Tibial artery (tissue), 4 donors: Measurements from ENCODE around the gene NR2F1-AS1.

Experiments used
- DNase-seq, 2 donors: peaks; one replicate each; pipeline ENCODE4 v3.0.0-alpha.2; 2019
- H3K27ac ChIP-seq, 2 donors: fragments of 200-600 bp; sonication (generic) in 1 of 2; 1 replicate in 1 of 2; 2 replicates in 1 of 2; pipeline ENCODE4 v1.5.1; 2018 to 2019; ENCODE audit warnings: mild to moderate bottlenecking in 1 of 2
- H3K27me3 ChIP-seq, 2 donors: fragments of 200-600 bp; sonication (generic) in 1 of 2; one replicate each; pipeline versions ENCODE4 v1.5.1 to v1.6.0; 2016 to 2019
- H3K36me3 ChIP-seq, 3 donors: fragments of 200-600 bp; sonication (generic) in 2 of 3; one replicate each; pipeline ENCODE4 v1.5.1; 2016 to 2019; ENCODE audit warnings: mild to moderate bottlenecking in 2 of 3
- H3K4me1 ChIP-seq, 4 donors: fragments of 200-600 bp; sonication (generic) in 2 of 4; 1 replicate in 3 of 4; 2 replicates in 1 of 4; pipeline ENCODE4 v1.5.1; 2016 to 2019
- H3K4me3 ChIP-seq, 2 donors: fragments of 200-600 bp; sonication (generic) in 1 of 2; 1 replicate in 1 of 2; 2 replicates in 1 of 2; pipeline ENCODE4 v1.5.1; 2018 to 2019; ENCODE audit warnings: mild to moderate bottlenecking in 2 of 2
- H3K9me3 ChIP-seq, 3 donors: fragments of 200-600 bp; sonication (generic) in 1 of 3; one replicate each; pipeline ENCODE4 v1.5.1; 2016 to 2019
- CTCF ChIP-seq, 2 experiments: fragments of 200-600 bp in 1 of 2; fragments of 450-650 bp in 1 of 2; IDR thresholded peaks; one replicate each; pipeline ENCODE4 v1.5.1; 2017 to 2019; ENCODE audit warnings: antibody characterized with exemption in 2 of 2, mild to moderate bottlenecking in 1 of 2, moderate library complexity in 1 of 2
- intact Hi-C: fragments of 100-400 bp; cut with DNase I; formaldehyde crosslinking; loops from one replicate; pipeline ENCODE4 v1.15.0; 2023; ENCODE audit warnings: low total_unique reads

Gene NR2F1-AS1

GRCh38 chr5:93433422-93433821 is 147.6 kb downstream of the NR2F1-AS1 start:
- TF ChIP-seq CTCF (IDR thresholded peaks at IDR 0.05) = no peak
- no peak for DNase-seq
- H3K4me1 ChIP-seq = no peaks in the 10 kb centered on the region
- intact Hi-C loops = no loop called here
- H3K27ac ChIP-seq = no peak overlapping the region
- H3K27me3 ChIP-seq = no peaks in the 10 kb centered on the region
- no peaks in the 10 kb centered on the region for H3K36me3 ChIP-seq
- no peak overlapping the region for H3K4me3 ChIP-seq
- no peaks in the 10 kb centered on the region for H3K9me3 ChIP-seq

- H3K4me3 ChIP-seq = no peak overlapping the region
- no peak overlapping the region for H3K27ac ChIP-seq
- H3K4me1 ChIP-seq = no peaks in the 10 kb centered on the region
- no peak for TF ChIP-seq CTCF (IDR thresholded peaks at IDR 0.05)
- H3K27me3 ChIP-seq = no peaks in the 10 kb centered on the region
- no peaks in the 10 kb centered on the region for H3K9me3 ChIP-seq
- intact Hi-C loops = no loop called here
- no peaks in the 10 kb centered on the region for H3K36me3 ChIP-seq
- DNase-seq = no peak
Measured at GRCh38 chr5:93431250-93431649, 149.8 kb downstream of the NR2F1-AS1 start.

- TF ChIP-seq CTCF (IDR thresholded peaks at IDR 0.05) = no peak
Measured at GRCh38 chr5:93430673-93431199, 150.3 kb downstream of the NR2F1-AS1 start.

GRCh38 chr5:93430118-93430517 is 150.9 kb downstream of the NR2F1-AS1 start:
- no peak overlapping the region for H3K4me3 ChIP-seq
- no peaks in the 10 kb centered on the region for H3K9me3 ChIP-seq
- H3K27me3 ChIP-seq = no peaks in the 10 kb centered on the region
- H3K4me1 ChIP-seq = no peaks in the 10 kb centered on the region
- no peak for TF ChIP-seq CTCF (IDR thresholded peaks at IDR 0.05)
- no peaks in the 10 kb centered on the region for H3K36me3 ChIP-seq
- H3K27ac ChIP-seq = no peak overlapping the region
- intact Hi-C loops = no loop called here
- DNase-seq = no peak

More at GRCh38 chr5:93430673-93431199, 150.3 kb downstream of the NR2F1-AS1 start:
- Histone ChIP-seq H3K9me3 (no peaks in the 10 kb centered on the region), H3K27me3 (no peaks in the 10 kb centered on the region), H3K4me3 (no peak overlapping the region), H3K27ac (no peak overlapping the region), H3K4me1 (no peaks in the 10 kb centered on the region), H3K36me3 (no peaks in the 10 kb centered on the region)
- no peak for DNase-seq
- intact Hi-C loops = no loop called here

GRCh38 chr5:93428868-93429267 is 152.2 kb downstream of the NR2F1-AS1 start:
- H3K36me3 ChIP-seq = no peaks in the 10 kb centered on the region
- DNase-seq = no peak
- H3K4me3 ChIP-seq = no peak overlapping the region
- H3K27ac ChIP-seq = no peak overlapping the region
- no peaks in the 10 kb centered on the region for H3K9me3 ChIP-seq
- intact Hi-C loops = no loop called here
- H3K4me1 ChIP-seq = no peaks in the 10 kb centered on the region
- TF ChIP-seq CTCF (IDR thresholded peaks at IDR 0.05) = no peak
- H3K27me3 ChIP-seq = no peaks in the 10 kb centered on the region

- intact Hi-C loops = no loop called here
- H3K4me3 ChIP-seq = no peak overlapping the region
- no peak for TF ChIP-seq CTCF (IDR thresholded peaks at IDR 0.05)
- no peaks in the 10 kb centered on the region for H3K9me3 ChIP-seq
- no peak for DNase-seq
- H3K27ac ChIP-seq = no peak overlapping the region
- H3K4me1 ChIP-seq = no peaks in the 10 kb centered on the region
- no peaks in the 10 kb centered on the region for H3K27me3 ChIP-seq
- no peaks in the 10 kb centered on the region for H3K36me3 ChIP-seq
Measured at GRCh38 chr5:93427316-93427715, 153.7 kb downstream of the NR2F1-AS1 start.
